GM13977 (cell line): Measurements from ENCODE around the gene C11orf21.

Source experiments
- DNase-seq: peaks from one replicate; pipeline ENCODE4 v3.0.0; 2012; ENCODE audit warnings: low spot score
- in situ Hi-C: fragments of 300-500 bp; cut with MboI; formaldehyde crosslinking; loops from one replicate; pipeline ENCODE4 v1.12.0; 2022; ENCODE audit warnings: low sequenced_read_pairs, low pct_unique_long_range_greater_than_20kb, mixed read lengths, inconsistent platforms; ENCODE audit not compliant: unreplicated experiment
- TF ChIP-seq, protein P1 (sequence below): IDR thresholded peaks from 2 replicates; pipeline ENCODE4 v1.5.1; 2012; ENCODE audit warnings: mild to moderate bottlenecking, control low read depth; ENCODE audit not compliant: insufficient read depth; ENCODE audit errors: extremely low read depth, missing control alignments

C11orf21 gene

DNA sequence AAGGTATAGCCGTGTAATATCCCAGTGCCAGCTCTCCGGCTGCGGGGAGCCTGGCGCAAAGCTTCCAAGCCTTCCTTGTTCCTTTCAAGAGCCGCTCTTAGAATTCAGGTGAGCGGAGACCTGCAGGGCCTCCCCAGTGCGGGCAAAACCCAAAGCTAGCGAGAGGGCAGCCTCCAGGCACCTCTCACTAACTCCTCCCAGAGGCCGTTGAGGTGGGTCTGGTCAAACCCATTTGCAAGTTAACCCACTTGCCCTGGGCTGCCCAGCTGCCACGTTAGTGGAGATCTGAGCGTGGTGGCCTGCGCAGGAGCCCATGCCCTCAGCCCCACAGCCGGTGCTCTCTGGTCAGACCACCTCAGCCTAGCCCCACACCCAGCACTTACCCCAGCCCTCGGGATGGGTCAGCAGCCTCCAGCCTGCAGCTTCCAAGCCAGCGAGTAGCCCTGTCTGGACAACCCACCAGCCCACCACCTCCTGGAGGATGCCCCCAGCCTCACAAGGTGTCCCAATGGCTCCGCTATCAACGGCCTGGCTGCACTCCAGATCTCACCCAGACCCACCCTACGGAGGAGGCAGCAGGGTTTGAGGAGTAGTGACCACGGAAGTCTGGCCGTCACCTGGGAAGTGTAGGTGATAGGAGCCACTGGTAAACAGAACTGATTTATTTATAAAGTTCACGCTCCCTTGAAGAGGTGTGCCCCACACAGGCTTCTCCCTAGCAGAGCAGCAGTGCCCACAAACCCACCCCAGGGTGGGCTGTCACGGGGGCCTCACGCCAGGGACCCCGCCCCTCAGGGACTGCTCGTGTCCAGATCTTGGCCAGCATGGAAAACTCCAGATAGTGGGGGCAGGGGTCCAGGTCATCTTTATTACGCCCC lies 33.6 kb downstream of the C11orf21 start:
- TF ChIP-seq, protein P1, sequence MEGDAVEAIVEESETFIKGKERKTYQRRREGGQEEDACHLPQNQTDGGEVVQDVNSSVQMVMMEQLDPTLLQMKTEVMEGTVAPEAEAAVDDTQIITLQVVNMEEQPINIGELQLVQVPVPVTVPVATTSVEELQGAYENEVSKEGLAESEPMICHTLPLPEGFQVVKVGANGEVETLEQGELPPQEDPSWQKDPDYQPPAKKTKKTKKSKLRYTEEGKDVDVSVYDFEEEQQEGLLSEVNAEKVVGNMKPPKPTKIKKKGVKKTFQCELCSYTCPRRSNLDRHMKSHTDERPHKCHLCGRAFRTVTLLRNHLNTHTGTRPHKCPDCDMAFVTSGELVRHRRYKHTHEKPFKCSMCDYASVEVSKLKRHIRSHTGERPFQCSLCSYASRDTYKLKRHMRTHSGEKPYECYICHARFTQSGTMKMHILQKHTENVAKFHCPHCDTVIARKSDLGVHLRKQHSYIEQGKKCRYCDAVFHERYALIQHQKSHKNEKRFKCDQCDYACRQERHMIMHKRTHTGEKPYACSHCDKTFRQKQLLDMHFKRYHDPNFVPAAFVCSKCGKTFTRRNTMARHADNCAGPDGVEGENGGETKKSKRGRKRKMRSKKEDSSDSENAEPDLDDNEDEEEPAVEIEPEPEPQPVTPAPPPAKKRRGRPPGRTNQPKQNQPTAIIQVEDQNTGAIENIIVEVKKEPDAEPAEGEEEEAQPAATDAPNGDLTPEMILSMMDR: no peak
- in situ Hi-C loops: no loop called here
- no peak for DNase-seq

DNA sequence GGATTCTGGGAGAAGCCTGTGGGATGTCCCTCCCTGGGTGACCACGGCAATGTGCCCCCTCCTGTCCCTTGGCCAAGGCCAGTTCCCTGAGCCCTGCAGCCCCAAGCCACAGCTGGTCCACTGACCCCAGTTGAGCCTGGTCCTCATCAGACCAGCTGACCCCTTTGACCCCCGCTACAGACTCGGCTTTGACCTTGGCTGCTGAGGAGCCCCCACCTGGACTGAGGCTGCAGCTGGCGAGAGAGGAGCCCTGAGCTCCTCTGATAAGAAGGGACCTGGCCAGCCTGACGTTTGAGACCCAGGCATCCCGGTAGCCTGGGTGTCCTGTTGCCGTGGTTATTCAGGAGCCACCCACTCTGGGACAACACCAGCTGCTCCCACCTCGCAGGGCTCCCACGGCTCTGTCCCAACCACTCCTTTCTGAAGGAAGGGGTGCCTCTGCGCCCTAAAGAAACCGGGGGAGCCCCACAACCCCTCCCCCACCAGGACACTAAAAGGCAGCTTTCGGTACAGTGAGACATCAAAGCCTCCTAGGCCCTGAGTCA lies 34.3 kb downstream of the C11orf21 start:
- in situ Hi-C loops: no loop called here
- DNase-seq: no peak
- TF ChIP-seq, protein P1: no peak

DNA sequence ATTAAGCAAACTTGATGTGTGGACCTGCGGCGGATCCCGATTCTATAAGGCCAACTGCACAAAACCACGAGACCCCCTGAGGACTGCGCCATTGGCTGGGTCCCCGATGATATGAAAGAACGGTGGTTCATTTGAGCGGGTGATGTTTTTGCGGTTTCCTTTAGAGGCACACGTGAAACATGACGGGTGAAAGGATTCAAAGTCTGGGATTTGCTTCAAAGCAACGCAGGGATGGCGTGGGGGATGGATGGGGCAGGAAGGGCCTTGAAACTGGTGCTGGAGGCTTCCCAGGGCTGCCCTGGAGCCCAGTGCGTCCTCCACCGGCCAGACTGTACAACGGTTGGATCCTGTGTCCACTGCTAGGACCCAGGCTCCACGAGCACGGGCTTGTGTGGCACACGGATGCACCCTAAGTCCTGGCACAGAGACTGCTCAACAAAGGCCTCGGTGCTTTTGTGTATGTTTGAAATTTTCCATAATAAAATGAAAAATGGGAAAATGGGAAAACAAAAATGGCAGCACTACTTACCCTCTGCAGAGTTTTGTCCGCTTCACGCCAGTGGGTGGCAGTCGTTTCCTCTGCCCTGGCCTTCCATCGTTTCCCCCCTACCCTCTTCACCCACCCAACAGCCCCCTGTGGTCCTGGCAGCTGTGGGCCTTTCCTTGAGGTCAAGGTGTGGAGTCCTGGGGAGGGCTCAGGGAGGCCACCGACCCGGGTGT lies 35.0 kb downstream of the C11orf21 start:
- no peak for DNase-seq
- in situ Hi-C loops: no loop called here
- TF ChIP-seq, protein P1: no peak

DNA sequence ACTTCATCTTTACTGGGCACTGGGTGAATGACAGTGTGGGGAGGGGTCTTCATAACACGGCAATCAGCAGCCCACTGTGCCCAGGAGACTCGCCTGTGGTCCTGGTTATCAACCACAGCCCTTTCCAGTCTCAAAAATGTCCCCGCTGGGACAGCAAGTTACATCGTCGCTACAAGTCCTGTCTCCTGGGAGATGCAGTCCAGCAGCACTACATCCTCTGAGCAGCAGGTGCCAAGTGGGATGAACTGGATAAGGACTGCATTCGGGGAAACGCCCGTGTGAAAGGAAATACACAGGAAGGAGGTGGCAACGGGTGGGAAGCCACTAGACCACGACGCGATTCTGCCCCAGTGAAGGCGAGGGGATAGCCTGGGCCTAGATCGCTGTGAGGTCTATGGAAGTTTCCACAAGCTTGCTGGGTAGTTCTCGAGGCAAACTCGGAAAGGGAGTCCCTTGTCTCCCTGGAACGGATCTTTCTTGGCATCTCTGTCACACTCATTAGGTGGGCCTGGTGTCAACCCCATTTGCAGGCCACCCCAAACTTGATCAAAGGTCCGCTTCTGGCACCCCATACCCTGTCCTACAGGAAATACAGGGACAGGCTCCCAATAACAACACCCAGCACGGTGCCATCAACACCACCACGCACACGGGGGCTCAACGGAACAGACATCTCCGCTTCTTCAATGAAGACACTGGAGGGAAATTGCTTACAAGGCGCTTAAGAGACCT lies 35.7 kb downstream of the C11orf21 start:
- TF ChIP-seq, protein P1: no peak
- in situ Hi-C loops: no loop called here
- DNase-seq: no peak

DNA sequence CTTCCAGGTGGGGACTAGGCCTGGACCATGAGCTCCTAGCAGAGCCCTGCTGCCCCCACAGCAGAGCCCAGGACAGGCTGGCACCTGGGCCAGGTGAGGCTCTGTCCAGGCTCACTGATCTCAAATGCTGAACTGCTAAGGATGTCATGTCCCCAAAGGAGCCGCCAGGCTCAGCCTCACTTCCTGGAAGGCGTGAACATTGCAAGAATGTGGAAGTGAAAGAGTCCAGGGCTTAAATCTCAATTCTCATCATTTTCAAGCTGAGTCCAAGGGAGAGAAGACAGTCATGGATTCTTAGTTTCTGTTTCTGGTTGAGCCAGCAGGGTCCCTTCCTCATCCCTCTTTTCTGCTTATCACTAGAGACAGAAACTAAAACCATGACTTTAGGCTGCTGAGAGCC lies 36.3 kb downstream of the C11orf21 start:
- in situ Hi-C loops: no loop called here
- peak; percentile 63 for DNase-seq
- TF ChIP-seq, protein P1: no peak

DNA sequence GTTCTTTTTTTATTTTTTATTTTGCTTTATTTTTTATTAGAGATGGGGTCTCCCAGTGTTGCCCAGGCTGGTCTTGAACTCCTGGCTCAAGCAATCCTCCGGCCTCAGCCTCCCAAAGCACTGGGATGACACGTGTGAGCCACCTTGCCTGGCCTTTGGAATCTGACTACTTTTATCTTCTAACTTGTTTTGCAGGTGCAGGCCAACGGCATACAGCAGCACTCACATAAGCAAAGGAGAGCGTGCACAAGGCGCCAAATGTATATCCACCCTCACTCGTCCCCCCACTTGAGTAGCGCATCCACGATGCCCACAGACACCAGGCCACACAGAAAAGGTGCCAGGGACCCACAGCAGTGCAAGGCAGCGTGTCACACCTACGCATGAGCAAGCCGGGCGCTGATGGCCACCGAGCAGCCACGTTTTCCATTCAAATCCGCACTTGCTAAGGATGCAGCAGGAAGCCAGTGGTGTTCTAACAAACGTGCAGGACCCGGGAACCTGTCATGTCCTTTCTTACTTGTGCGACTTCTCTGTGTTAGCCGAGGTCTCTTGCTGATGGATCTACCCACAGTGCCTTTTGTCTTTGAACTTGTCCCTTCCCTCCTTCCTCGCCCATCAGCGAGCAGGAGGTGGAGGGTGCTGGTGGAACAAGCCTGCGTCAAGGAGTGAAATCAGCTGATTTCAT lies 37.2 kb downstream of the C11orf21 start:
- DNase-seq: no peak
- in situ Hi-C loops: no loop called here
- TF ChIP-seq, protein P1: no peak
